BLaER1 (cell line): ENCODE data around the gene LINS1.

Experiments used
- H3K27ac ChIP-seq: shearing (Covaris generic); formaldehyde crosslinking; 2 replicates; pipeline ENCODE4 v1.8.1; 2022
- H3K27me3 ChIP-seq: shearing (Covaris generic); formaldehyde crosslinking; 2 replicates; pipeline ENCODE4 v1.8.1; 2022
- H3K36me3 ChIP-seq: shearing (Covaris generic); formaldehyde crosslinking; 2 replicates; pipeline ENCODE4 v1.8.1; 2022
- H3K4me1 ChIP-seq: shearing (Covaris generic); formaldehyde crosslinking; 2 replicates; pipeline ENCODE4 v1.8.1; 2022
- H3K4me2 ChIP-seq: shearing (Covaris generic); formaldehyde crosslinking; 2 replicates; pipeline ENCODE4 v1.8.1; 2022
- H3K4me3 ChIP-seq: shearing (Covaris generic); formaldehyde crosslinking; 2 replicates; pipeline ENCODE4 v1.8.1; 2022
- H3K9ac ChIP-seq: shearing (Covaris generic); formaldehyde crosslinking; 2 replicates; pipeline ENCODE4 v1.8.1; 2022
- H3K9me3 ChIP-seq: shearing (Covaris generic); formaldehyde crosslinking; 2 replicates; pipeline ENCODE4 v1.8.1; 2022
- H4K20me1 ChIP-seq: shearing (Covaris generic); formaldehyde crosslinking; 2 replicates; pipeline ENCODE4 v1.8.1; 2022
- Cebpa-rat ChIP-seq: shearing (Covaris generic); IDR thresholded peaks from 2 replicates; pipeline ENCODE4 v1.8.1; 2022

Gene LINS1

DNA sequence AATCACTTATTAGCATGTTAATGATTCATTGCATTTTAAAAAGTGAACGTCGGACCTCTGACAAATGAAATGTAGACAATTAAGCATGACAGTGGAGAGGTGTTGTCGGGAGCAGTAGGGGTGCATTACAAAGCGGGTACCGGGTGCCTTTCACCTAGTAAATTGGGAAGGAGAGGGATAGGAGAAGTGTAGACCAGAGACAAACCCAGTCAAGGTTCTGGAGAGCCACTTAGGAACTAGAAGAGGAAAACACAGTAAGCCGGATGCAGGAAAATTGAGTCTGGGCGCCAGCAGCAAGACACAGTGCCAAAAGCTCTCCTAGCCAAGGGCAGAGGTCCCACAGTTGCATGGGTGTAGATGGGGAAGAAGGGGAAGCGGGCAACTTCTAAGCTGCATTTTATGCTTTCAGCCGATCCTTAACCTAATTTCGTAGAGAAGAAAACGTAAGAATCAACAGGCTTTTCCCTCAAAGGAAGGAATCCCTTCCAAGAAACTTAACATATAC, 70.1 kb downstream of the LINS1 start:
- Histone ChIP-seq H3K9ac (no peak overlapping the region), H3K9me3 (no peaks in the 10 kb centered on the region), H3K27ac (no peak overlapping the region), H3K4me2 (no peak overlapping the region), H3K4me3 (no peak overlapping the region), H3K36me3 (no peaks in the 10 kb centered on the region), H3K27me3 (no peaks in the 10 kb centered on the region), H3K4me1 (peaks cover 10% of the 10 kb centered on the region), H4K20me1 (no peaks in the 10 kb centered on the region)
- no peak for TF ChIP-seq Cebpa-rat

DNA sequence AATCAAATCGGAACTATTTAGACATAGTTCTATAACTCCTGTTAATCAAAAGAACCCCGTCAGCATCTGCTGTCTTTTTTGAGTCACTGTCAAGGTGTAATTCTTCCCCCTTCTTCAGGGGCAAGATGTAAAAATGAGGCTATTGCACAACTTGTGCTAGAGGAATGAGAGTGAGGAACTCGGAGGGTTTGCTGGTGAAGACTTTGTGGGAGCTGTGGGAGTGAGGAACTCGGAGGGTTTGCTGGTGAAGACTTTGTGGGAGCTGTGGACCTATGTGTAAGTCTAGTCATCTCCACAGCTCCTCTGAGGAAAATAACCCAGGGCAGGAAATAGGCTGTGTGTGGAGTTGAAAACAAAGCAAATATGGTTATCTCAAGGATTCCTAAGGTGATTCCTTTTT, 70.8 kb downstream of the LINS1 start:
- Histone ChIP-seq H3K9me3 (no peaks in the 10 kb centered on the region), H3K27me3 (no peaks in the 10 kb centered on the region), H4K20me1 (no peaks in the 10 kb centered on the region), H3K9ac (no peak overlapping the region), H3K27ac (no peak overlapping the region), H3K36me3 (no peaks in the 10 kb centered on the region), H3K4me2 (no peak overlapping the region), H3K4me1 (peaks cover 7% of the 10 kb centered on the region; the same call in 1 of the 2 replicates), H3K4me3 (no peak overlapping the region)
- no peak for TF ChIP-seq Cebpa-rat

DNA sequence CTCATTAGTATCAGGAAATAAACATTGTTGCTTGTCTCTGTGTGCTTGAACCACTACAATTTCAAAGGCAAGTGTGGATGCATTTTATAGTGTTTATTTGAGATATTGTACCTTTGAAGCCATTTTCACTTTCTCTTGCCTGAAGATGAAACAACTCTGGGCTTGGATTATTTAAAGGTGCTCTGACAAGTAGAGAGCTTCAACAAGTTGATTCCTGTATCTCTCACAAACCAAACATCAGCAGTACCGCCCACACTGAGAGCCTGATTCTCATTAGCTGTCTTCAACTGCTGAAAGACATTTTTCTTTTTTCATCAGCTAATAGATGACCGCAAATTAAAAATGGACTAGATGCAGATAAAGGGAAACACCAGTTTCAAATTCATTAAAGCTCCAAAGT, 72.4 kb downstream of the LINS1 start:
- H3K4me3 ChIP-seq = no peak overlapping the region
- no peaks in the 10 kb centered on the region for H4K20me1 ChIP-seq
- no peak overlapping the region for H3K9ac ChIP-seq
- H3K4me2 ChIP-seq = no peak overlapping the region
- TF ChIP-seq Cebpa-rat = no peak
- no peaks in the 10 kb centered on the region for H3K9me3 ChIP-seq
- H3K36me3 ChIP-seq = no peaks in the 10 kb centered on the region
- no peak overlapping the region for H3K27ac ChIP-seq
- no peaks in the 10 kb centered on the region for H3K27me3 ChIP-seq
- H3K4me1 ChIP-seq = peaks cover 7% of the 10 kb centered on the region; the same call in 1 of the 2 replicates

GRCh38 chr15:100528833-100529428, 73.1 kb downstream of the LINS1 start, which contains the start of gene CERS3:
Gene CERS3, minus strand, starts transcription at chr15:100528950. Its CDS starts 27,101 bp downstream, at chr15:100501849.
- TF ChIP-seq Cebpa-rat = no peak
- H3K27me3 ChIP-seq = no peaks in the 10 kb centered on the region
- no peaks in the 10 kb centered on the region for H3K9me3 ChIP-seq
- H3K4me3 ChIP-seq = no peak within 1 kb of the TSS
- no peaks in the 10 kb centered on the region for H3K36me3 ChIP-seq
- no peak within 1 kb of the TSS for H3K27ac ChIP-seq
- peaks cover 7% of the 10 kb centered on the region; the same call in 1 of the 2 replicates for H3K4me1 ChIP-seq
- H4K20me1 ChIP-seq = no peaks in the 10 kb centered on the region
- H3K4me2 ChIP-seq = no peak within 1 kb of the TSS
- H3K9ac ChIP-seq = no peak within 1 kb of the TSS

DNA sequence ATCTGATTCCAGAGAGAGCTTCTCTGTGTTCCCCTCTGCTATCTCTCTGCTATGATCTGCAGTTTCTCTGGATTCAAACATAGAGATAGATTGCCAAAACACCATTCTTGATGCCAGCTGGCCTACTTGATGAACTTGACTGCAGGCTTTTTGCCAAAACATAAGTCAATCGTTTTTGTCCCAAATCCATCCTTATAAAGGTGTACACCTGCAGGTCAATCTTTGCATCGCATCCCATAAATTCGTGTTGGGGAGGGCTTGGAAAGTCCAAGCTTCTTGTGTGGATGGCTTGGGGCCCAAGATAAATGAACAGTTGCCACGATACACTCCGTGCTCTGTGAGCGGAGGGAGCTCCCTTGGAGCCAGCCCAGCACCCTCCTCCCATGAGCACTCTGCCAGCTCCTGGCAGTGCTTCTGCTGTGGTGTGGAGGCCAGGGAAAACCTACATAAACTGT, 75.9 kb downstream of the LINS1 start:
- no peaks in the 10 kb centered on the region for H4K20me1 ChIP-seq
- H3K27ac ChIP-seq = no peak overlapping the region

GRCh38 chr15:100525436-100525835, 76.5 kb downstream of the LINS1 start:
- no peak overlapping the region for H3K4me3 ChIP-seq
- H3K4me2 ChIP-seq = no peak overlapping the region
- H4K20me1 ChIP-seq = no peaks in the 10 kb centered on the region
- peaks cover 9% of the 10 kb centered on the region for H3K4me1 ChIP-seq
- no peaks in the 10 kb centered on the region for H3K27me3 ChIP-seq
- no peak for TF ChIP-seq Cebpa-rat
- H3K9me3 ChIP-seq = no peaks in the 10 kb centered on the region
- no peak overlapping the region for H3K9ac ChIP-seq
- H3K27ac ChIP-seq = no peak overlapping the region
- no peaks in the 10 kb centered on the region for H3K36me3 ChIP-seq

More for the DNA sequence above, 75.9 kb downstream of the LINS1 start:
- Histone ChIP-seq H3K9me3 (no peaks in the 10 kb centered on the region), H3K36me3 (no peaks in the 10 kb centered on the region), H3K4me1 (peaks cover 3% of the 10 kb centered on the region), H3K27me3 (no peaks in the 10 kb centered on the region), H3K9ac (no peak overlapping the region), H3K4me2 (no peak overlapping the region), H3K4me3 (no peak overlapping the region)
- no peak for TF ChIP-seq Cebpa-rat

- Histone ChIP-seq H4K20me1 (no peaks in the 10 kb centered on the region), H3K4me3 (no peak overlapping the region), H3K27ac (no peak overlapping the region), H3K4me2 (no peak overlapping the region), H3K27me3 (no peaks in the 10 kb centered on the region), H3K36me3 (no peaks in the 10 kb centered on the region), H3K9me3 (no peaks in the 10 kb centered on the region), H3K9ac (no peak overlapping the region), H3K4me1 (peaks cover 18% of the 10 kb centered on the region)
- no peak for TF ChIP-seq Cebpa-rat
Measured at GRCh38 chr15:100524326-100524725, 77.7 kb downstream of the LINS1 start.

- H3K9me3 ChIP-seq = no peaks in the 10 kb centered on the region
- H3K4me3 ChIP-seq = no peak overlapping the region
- no peaks in the 10 kb centered on the region for H4K20me1 ChIP-seq
- H3K9ac ChIP-seq = no peak overlapping the region
- no peak for TF ChIP-seq Cebpa-rat
- no peak overlapping the region for H3K27ac ChIP-seq
- H3K4me2 ChIP-seq = no peak overlapping the region
- no peaks in the 10 kb centered on the region for H3K27me3 ChIP-seq
- H3K4me1 ChIP-seq = peaks cover 18% of the 10 kb centered on the region
- no peaks in the 10 kb centered on the region for H3K36me3 ChIP-seq
Measured at GRCh38 chr15:100521907-100522306, 80.1 kb downstream of the LINS1 start.

DNA sequence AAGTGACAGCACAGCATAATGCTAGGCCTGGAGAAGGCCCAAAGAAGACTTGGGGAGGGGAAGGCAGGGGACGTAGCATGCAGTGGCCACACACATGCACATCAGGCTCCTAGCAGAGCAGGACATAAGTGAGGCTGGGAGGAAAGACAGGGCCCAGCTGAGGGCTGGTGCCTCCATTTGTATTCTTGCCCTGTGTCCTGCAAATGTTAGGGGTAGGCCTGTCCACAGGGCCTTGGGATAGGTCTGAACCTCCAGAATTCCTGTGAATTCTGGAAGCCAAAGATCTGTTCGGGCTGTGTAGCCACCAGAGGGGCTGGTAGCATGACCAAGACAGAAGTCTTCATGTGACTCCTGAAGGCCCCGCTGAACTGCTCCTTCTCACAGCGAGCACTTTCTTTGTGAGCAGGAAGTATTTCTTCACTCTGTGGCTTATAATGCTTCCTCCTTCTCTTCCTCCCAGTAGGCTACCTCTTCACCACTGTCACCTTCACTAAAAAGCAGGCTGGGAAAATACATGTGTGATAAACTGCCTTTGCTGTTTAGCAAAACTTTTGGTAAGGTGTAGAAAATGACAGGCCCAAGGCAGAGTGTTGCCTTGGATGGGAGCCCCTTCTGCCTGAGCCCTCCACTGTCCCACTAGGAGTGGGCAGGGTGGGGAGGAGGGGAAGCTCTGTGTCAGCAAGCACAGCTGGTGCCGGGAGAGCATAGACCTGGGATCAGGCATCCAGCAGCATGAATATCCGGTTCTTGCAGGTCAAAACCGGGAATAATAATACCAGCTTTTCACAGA, 81.7 kb downstream of the LINS1 start:
- Histone ChIP-seq H3K27ac (peak overlapping the region; percentile 22; the same call in 1 of the 2 replicates), H3K36me3 (no peaks in the 10 kb centered on the region), H3K4me1 (peaks cover 18% of the 10 kb centered on the region), H3K4me2 (peak overlapping the region; percentile 77), H3K9ac (peak overlapping the region; percentile 20; the same call in 1 of the 2 replicates), H3K4me3 (no peak overlapping the region), H3K9me3 (no peaks in the 10 kb centered on the region), H4K20me1 (no peaks in the 10 kb centered on the region), H3K27me3 (no peaks in the 10 kb centered on the region)
- TF ChIP-seq Cebpa-rat = peak; percentile 74

DNA sequence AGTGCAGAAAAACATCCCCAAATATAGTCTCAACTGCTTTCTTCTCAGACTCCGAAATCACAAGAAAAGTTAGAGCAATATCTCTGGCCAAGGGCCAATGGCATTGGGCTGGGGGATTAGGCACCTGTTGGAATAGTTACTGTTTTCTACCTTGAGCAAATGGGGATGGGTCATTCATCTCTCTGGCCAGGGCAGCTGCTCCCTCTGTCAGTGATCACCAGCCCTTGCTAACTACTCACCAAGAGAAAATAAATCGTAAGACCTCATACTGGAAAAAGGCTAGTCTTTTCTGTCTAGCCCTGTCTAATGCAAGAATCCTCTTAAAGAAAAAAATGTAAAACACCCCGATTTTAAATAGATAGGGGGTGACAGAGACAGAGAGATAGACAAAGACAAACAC, 84.1 kb downstream of the LINS1 start:
- H3K4me3 ChIP-seq = no peak overlapping the region
- no peaks in the 10 kb centered on the region for H3K27me3 ChIP-seq
- H3K36me3 ChIP-seq = no peaks in the 10 kb centered on the region
- no peak overlapping the region for H3K27ac ChIP-seq
- TF ChIP-seq Cebpa-rat = no peak
- H3K9ac ChIP-seq = no peak overlapping the region
- no peaks in the 10 kb centered on the region for H4K20me1 ChIP-seq
- H3K4me2 ChIP-seq = no peak overlapping the region
- no peaks in the 10 kb centered on the region for H3K9me3 ChIP-seq
- H3K4me1 ChIP-seq = peaks cover 18% of the 10 kb centered on the region
